Measurements from ENCODE around the gene DNAI4. TPM values are rescaled to one million over a fixed set of nuclear protein-coding genes. Genes with fewer than 3 reads are reported as not detected.
"Not testable (repeated sequence)": the region's sequence is repeated elsewhere in the genome, so short reads cannot be mapped to it uniquely, and the experiment has no call there.

DNAI4 gene
- polyA plus RNA-seq (2013, experiment 1 of 2): 1.00 TPM
- polyA plus RNA-seq (2013, experiment 2 of 2): 2.7 TPM

GRCh38 chr1:66924756-66925557, at the start of gene DNAI4, which contains the start of gene MIER1:
Gene DNAI4, minus strand, starts transcription at chr1:66924856. Its CDS starts 25 bp downstream, at chr1:66924831.
Gene MIER1, plus strand, starts transcription at chr1:66924990. Its CDS starts 39 bp downstream, at chr1:66925029.
- WGBS: under 1% methylated on average over 63 of the region's 64 CpGs
- Histone ChIP-seq H3K9ac (ENCODE audit: low read depth, low read length) (peak within 1 kb of the TSS; percentile 95), H3K9me3 (ENCODE audit: insufficient read depth, low read depth, low read length) (no peaks in the 10 kb centered on the region)

GRCh38 chr1:66968574-66968973, 43.9 kb upstream of the DNAI4 start:
- H3K36me3 ChIP-seq (ENCODE audit: insufficient read depth, low read length): peaks cover 87% of the 10 kb centered on the region
- WGBS: 89% methylated on average over 2 of the region's 3 CpGs

More at GRCh38 chr1:66924756-66925557, at the start of gene DNAI4, which contains the start of gene MIER1:
- peaks cover 15% of the 10 kb centered on the region for H3K4me1 ChIP-seq (ENCODE audit: insufficient read depth, low read length)
- H3K36me3 ChIP-seq (ENCODE audit: insufficient read depth, low read length): 0 out of 2 replicates have a peak, but pooled peaks cover 9% of the 10 kb centered on the region
- H3K4me3 ChIP-seq (ENCODE audit: low read length): peak within 1 kb of the TSS; percentile 99
- peak within 1 kb of the TSS; percentile 96 for H3K27ac ChIP-seq (ENCODE audit: low read depth, low read length)
- H3K27me3 ChIP-seq (ENCODE audit: insufficient read depth, low read length): no peaks in the 10 kb centered on the region

GRCh38 chr1:66966188-66966873, 41.7 kb upstream of the DNAI4 start:
- H3K27ac ChIP-seq (ENCODE audit: low read depth, low read length); H3K4me3 ChIP-seq (ENCODE audit: low read length); H3K4me1 ChIP-seq (ENCODE audit: insufficient read depth, low read length); H3K9me3 ChIP-seq (ENCODE audit: insufficient read depth, low read depth, low read length); H3K27me3 ChIP-seq (ENCODE audit: insufficient read depth, low read length); H3K9ac ChIP-seq (ENCODE audit: low read depth, low read length): not testable (repeated sequence)
- H3K36me3 ChIP-seq (ENCODE audit: insufficient read depth, low read length): peaks cover 87% of the 10 kb centered on the region
- WGBS: 100% methylated on average over 5 of the region's 7 CpGs

More at GRCh38 chr1:66968574-66968973, 43.9 kb upstream of the DNAI4 start:
- Histone ChIP-seq H3K9ac (ENCODE audit: low read depth, low read length) (no peak overlapping the region), H3K4me1 (ENCODE audit: insufficient read depth, low read length) (no peaks in the 10 kb centered on the region), H3K27me3 (ENCODE audit: insufficient read depth, low read length) (no peaks in the 10 kb centered on the region), H3K4me3 (ENCODE audit: low read length) (no peak overlapping the region), H3K9me3 (ENCODE audit: insufficient read depth, low read depth, low read length) (peaks cover 2% of the 10 kb centered on the region; the same call in 1 of the 2 replicates), H3K27ac (ENCODE audit: low read depth, low read length) (no peak overlapping the region)

- H3K4me1 ChIP-seq (ENCODE audit: insufficient read depth, low read length): no peaks in the 10 kb centered on the region
- H3K36me3 ChIP-seq (ENCODE audit: insufficient read depth, low read length): peaks cover 95% of the 10 kb centered on the region
- H3K27ac ChIP-seq (ENCODE audit: low read depth, low read length): no peak overlapping the region
- 94% methylated on average over 2 of the region's 3 CpGs for WGBS
- H3K27me3 ChIP-seq (ENCODE audit: insufficient read depth, low read length): no peaks in the 10 kb centered on the region
- no peak overlapping the region for H3K9ac ChIP-seq (ENCODE audit: low read depth, low read length)
- H3K9me3 ChIP-seq (ENCODE audit: insufficient read depth, low read depth, low read length): no peaks in the 10 kb centered on the region
- H3K4me3 ChIP-seq (ENCODE audit: low read length): no peak overlapping the region
These were observed 33.3 kb upstream of the DNAI4 start for GRCh38 chr1:66957938-66958337.

GRCh38 chr1:66954208-66954607, 29.6 kb upstream of the DNAI4 start:
- no peak overlapping the region for H3K9ac ChIP-seq (ENCODE audit: low read depth, low read length)
- no peaks in the 10 kb centered on the region for H3K27me3 ChIP-seq (ENCODE audit: insufficient read depth, low read length)
- no peaks in the 10 kb centered on the region for H3K4me1 ChIP-seq (ENCODE audit: insufficient read depth, low read length)
- no peak overlapping the region for H3K27ac ChIP-seq (ENCODE audit: low read depth, low read length)
- H3K36me3 ChIP-seq (ENCODE audit: insufficient read depth, low read length): peaks cover 89% of the 10 kb centered on the region
- no peaks in the 10 kb centered on the region for H3K9me3 ChIP-seq (ENCODE audit: insufficient read depth, low read depth, low read length)
- WGBS: 100% methylated on average over 1 of the region's 4 CpGs
- H3K4me3 ChIP-seq (ENCODE audit: low read length): no peak overlapping the region

- Histone ChIP-seq H3K4me3 (ENCODE audit: low read length) (no peak overlapping the region), H3K27me3 (ENCODE audit: insufficient read depth, low read length) (no peaks in the 10 kb centered on the region), H3K27ac (ENCODE audit: low read depth, low read length) (no peak overlapping the region), H3K36me3 (ENCODE audit: insufficient read depth, low read length) (peaks cover 89% of the 10 kb centered on the region), H3K9me3 (ENCODE audit: insufficient read depth, low read depth, low read length) (no peaks in the 10 kb centered on the region), H3K4me1 (ENCODE audit: insufficient read depth, low read length) (no peaks in the 10 kb centered on the region), H3K9ac (ENCODE audit: low read depth, low read length) (no peak overlapping the region)
- 95% methylated on average over 6 of the region's 6 CpGs for WGBS
These were observed 26.9 kb upstream of the DNAI4 start for GRCh38 chr1:66951513-66951912.

GRCh38 chr1:66947267-66947666, 22.6 kb upstream of the DNAI4 start:
- no peak overlapping the region for H3K9ac ChIP-seq (ENCODE audit: low read depth, low read length)
- H3K36me3 ChIP-seq (ENCODE audit: insufficient read depth, low read length): peaks cover 74% of the 10 kb centered on the region
- no peak overlapping the region for H3K4me3 ChIP-seq (ENCODE audit: low read length)
- no peak overlapping the region for H3K27ac ChIP-seq (ENCODE audit: low read depth, low read length)
- H3K27me3 ChIP-seq (ENCODE audit: insufficient read depth, low read length): no peaks in the 10 kb centered on the region
- WGBS: 96% methylated on average over 1 of the region's 1 CpG
- H3K9me3 ChIP-seq (ENCODE audit: insufficient read depth, low read depth, low read length): no peaks in the 10 kb centered on the region
- peaks cover 2% of the 10 kb centered on the region; the same call in 1 of the 2 replicates for H3K4me1 ChIP-seq (ENCODE audit: insufficient read depth, low read length)

- Histone ChIP-seq H3K27me3 (ENCODE audit: insufficient read depth, low read length) (no peaks in the 10 kb centered on the region), H3K4me3 (ENCODE audit: low read length) (no peak overlapping the region), H3K36me3 (ENCODE audit: insufficient read depth, low read length) (peaks cover 71% of the 10 kb centered on the region), H3K9me3 (ENCODE audit: insufficient read depth, low read depth, low read length) (no peaks in the 10 kb centered on the region), H3K9ac (ENCODE audit: low read depth, low read length) (no peak overlapping the region), H3K4me1 (ENCODE audit: insufficient read depth, low read length) (peaks cover 12% of the 10 kb centered on the region; the same call in 1 of the 2 replicates), H3K27ac (ENCODE audit: low read depth, low read length) (no peak overlapping the region)
- 92% methylated on average over 3 of the region's 3 CpGs for WGBS
These were observed 20.7 kb upstream of the DNAI4 start for GRCh38 chr1:66945316-66945715.

GRCh38 chr1:66944330-66945274, 19.9 kb upstream of the DNAI4 start:
- peaks cover 68% of the 10 kb centered on the region for H3K36me3 ChIP-seq (ENCODE audit: insufficient read depth, low read length)
- no peaks in the 10 kb centered on the region for H3K9me3 ChIP-seq (ENCODE audit: insufficient read depth, low read depth, low read length)
- 95% methylated on average over 6 of the region's 7 CpGs for WGBS
- H3K9ac ChIP-seq (ENCODE audit: low read depth, low read length): no peak overlapping the region
- no peak overlapping the region for H3K27ac ChIP-seq (ENCODE audit: low read depth, low read length)
- no peaks in the 10 kb centered on the region for H3K27me3 ChIP-seq (ENCODE audit: insufficient read depth, low read length)
- peaks cover 12% of the 10 kb centered on the region; the same call in 1 of the 2 replicates for H3K4me1 ChIP-seq (ENCODE audit: insufficient read depth, low read length)
- no peak overlapping the region for H3K4me3 ChIP-seq (ENCODE audit: low read length)

GRCh38 chr1:66943361-66943969, 18.8 kb upstream of the DNAI4 start:
- Histone ChIP-seq H3K4me3 (ENCODE audit: low read length) (no peak overlapping the region), H3K9ac (ENCODE audit: low read depth, low read length) (no peak overlapping the region), H3K27ac (ENCODE audit: low read depth, low read length) (no peak overlapping the region), H3K36me3 (ENCODE audit: insufficient read depth, low read length) (peaks cover 57% of the 10 kb centered on the region), H3K4me1 (ENCODE audit: insufficient read depth, low read length) (peaks cover 12% of the 10 kb centered on the region; the same call in 1 of the 2 replicates), H3K27me3 (ENCODE audit: insufficient read depth, low read length) (no peaks in the 10 kb centered on the region), H3K9me3 (ENCODE audit: insufficient read depth, low read depth, low read length) (no peaks in the 10 kb centered on the region)
- 95% methylated on average over 5 of the region's 5 CpGs for WGBS
